ENCODE measurements around the gene CAPN1.

Gene CAPN1

GRCh38 chr11:65260756-65261590 lies 79.2 kb downstream of the CAPN1 start:
- DNase-seq (ENCODE audit: low read depth in 2 of 2): no peak

Data from stimulated activated CD8-positive, alpha-beta memory T cell treated with anti-CD3 and anti-CD28 coated beads, Interleukin-2, amount 100 ng/mL, for 48 hours (primary cell).